OCI-LY7 (cell line): ENCODE data around the gene INTS2. TPM values are rescaled to one million over a fixed set of nuclear protein-coding genes. Genes with fewer than 3 reads are reported as not detected.

Experiments used
- BruUV-seq: library from RNA; stranded (reverse); fragments of 400-500 nt; replicated peaks from 2 replicates; lab custom pipeline; 2021; lab: Mats Ljungman, UMichigan
- CTCF ChIA-PET: fragments of 300-600 bp; sonication (Branson Sonifier 250); formaldehyde crosslinking; loops from one replicate; lab custom pipeline; 2022; ENCODE audit warnings: antibody characterized with exemption; ENCODE audit not compliant: unreplicated experiment; lab: Charles Lee
- POLR2A ChIA-PET: fragments of 300-600 bp; sonication (Branson Sonifier 250); formaldehyde crosslinking; loops from one replicate; lab custom pipeline; 2022; ENCODE audit warnings: antibody characterized with exemption; lab: Charles Lee
- DNase-seq: peaks from one replicate; pipeline ENCODE4 v3.0.0-alpha.2; 2015; ENCODE audit warnings: low spot score
- H2AFZ ChIP-seq: fragments of 200-600 bp; sonication (generic), shearing (Covaris generic); 2 replicates; pipeline ENCODE4 v1.6.1; 2014; ENCODE audit warnings: mild to moderate bottlenecking, antibody characterized with exemption, low read length, moderate library complexity
- H3K27ac ChIP-seq: fragments of 200-600 bp; sonication (generic); 2 replicates; pipeline ENCODE4 v1.5.1; 2014; ENCODE audit warnings: mixed run types, low read depth, mild to moderate bottlenecking, moderate library complexity, low read length, inconsistent platforms; ENCODE audit not compliant: poor library complexity, severe bottlenecking
- H3K36me3 ChIP-seq: fragments of 200-600 bp; sonication (generic); 2 replicates; pipeline ENCODE4 v1.6.1; 2014; ENCODE audit warnings: mild to moderate bottlenecking, antibody characterized with exemption, low read length, moderate library complexity, mixed read lengths; ENCODE audit not compliant: insufficient read depth
- H3K4me1 ChIP-seq: fragments of 200-600 bp; sonication (generic); 2 replicates; pipeline ENCODE4 v1.5.1; 2014; ENCODE audit warnings: mild to moderate bottlenecking, low read length; ENCODE audit not compliant: insufficient read depth, poor library complexity, severe bottlenecking
- H3K4me2 ChIP-seq: fragments of 200-600 bp; sonication (generic); 2 replicates; pipeline ENCODE4 v1.6.1; 2014; ENCODE audit warnings: mild to moderate bottlenecking, low read length
- H3K4me3 ChIP-seq: fragments of 200-600 bp; sonication (generic); 2 replicates; pipeline ENCODE4 v1.5.1; 2014; ENCODE audit warnings: mild to moderate bottlenecking, low read depth, low read length; ENCODE audit not compliant: poor library complexity, severe bottlenecking
- H3K79me2 ChIP-seq: fragments of 200-600 bp; sonication (generic); 2 replicates; pipeline ENCODE4 v1.6.1; 2016; ENCODE audit warnings: low read depth, mild to moderate bottlenecking, low read length, moderate library complexity, mixed read lengths; ENCODE audit not compliant: insufficient read depth
- H3K9me2 ChIP-seq: fragments of 200-600 bp; sonication (generic); 2 replicates; pipeline ENCODE4 v1.6.1; 2016; ENCODE audit warnings: mild to moderate bottlenecking, low read length, mixed read lengths; ENCODE audit not compliant: insufficient read depth
- H3K9me3 ChIP-seq: fragments of 200-600 bp; sonication (generic); 2 replicates; pipeline ENCODE4 v1.6.1; 2014; ENCODE audit warnings: mild to moderate bottlenecking, mixed run types, low read length, mixed read lengths
- H4K20me1 ChIP-seq: fragments of 200-600 bp; sonication (generic); 2 replicates; pipeline ENCODE4 v1.6.1; 2014; ENCODE audit warnings: mild to moderate bottlenecking, antibody characterized with exemption, low read length, moderate library complexity, mixed read lengths; ENCODE audit not compliant: insufficient read depth
- EZH2phosphoT487 ChIP-seq: fragments of 200-600 bp; sonication (generic); IDR thresholded peaks from 2 replicates; pipeline ENCODE4 v1.6.1; 2018; ENCODE audit warnings: low read depth, borderline replicate concordance, mild to moderate bottlenecking, mixed run types, antibody characterized with exemption, low read length, moderate library complexity, mixed read lengths
- intact Hi-C: fragments of 100-400 bp; cut with micrococcal nuclease; formaldehyde crosslinking; loops from one replicate; pipeline ENCODE4 v1.10.0; 2022; ENCODE audit not compliant: unreplicated experiment
- total RNA-seq, 2 experiments: library from RNA; depleted of rRNA in 1 of 2; stranded (reverse); fragments of >200 nt in 1 of 2; shearing (Covaris generic) in 1 of 2; gene quantifications; 2 replicates each; pipeline ENCODE4 v1.2.3, GENCODE V29; 2014 to 2022
- TF ChIP-seq, protein P1 (sequence below): fragments of 200-600 bp; sonication (generic); conservative IDR thresholded peaks from 2 replicates; pipeline ENCODE4 v1.5.1; 2014; ENCODE audit warnings: mild to moderate bottlenecking, antibody characterized with exemption, low read length, moderate library complexity, mixed read lengths

The INTS2 gene
- total RNA-seq, 2 experiments from 2014 or later, result 15.8 to 27.9 TPM

DNA sequence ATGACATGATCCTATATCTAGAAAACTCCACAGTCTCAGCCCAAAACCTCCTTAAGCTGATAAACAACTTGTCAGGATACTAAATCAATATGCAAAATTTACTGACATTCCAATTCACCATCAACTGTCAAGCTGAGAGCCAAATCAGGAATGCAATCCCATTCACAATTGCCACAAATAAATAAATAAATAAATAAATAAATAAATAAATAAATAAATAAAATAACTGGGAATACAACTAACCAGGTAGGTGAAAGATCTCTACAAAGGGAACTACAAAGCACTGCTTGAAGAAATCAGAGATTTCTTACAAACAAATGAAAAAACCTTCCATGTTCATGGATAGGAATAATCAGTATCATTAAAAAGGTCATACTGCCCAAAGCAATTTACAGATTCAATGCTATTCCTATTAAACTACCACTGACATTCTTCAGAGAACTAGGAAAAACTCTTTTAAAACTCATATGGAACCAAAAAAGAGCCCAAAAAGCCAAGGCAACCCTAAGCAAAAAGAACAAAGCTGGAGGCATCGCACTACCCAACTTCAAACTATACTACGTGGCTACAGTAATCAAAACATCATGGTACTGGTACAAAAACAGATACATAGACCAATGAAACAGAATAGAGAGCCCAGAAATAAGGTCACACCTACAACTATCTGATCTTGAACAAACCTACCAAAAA lies 102.2 kb downstream of the INTS2 start:
- Histone ChIP-seq H3K4me1 (no peaks in the 10 kb centered on the region), H4K20me1 (no peaks in the 10 kb centered on the region), H3K79me2 (peaks cover 4% of the 10 kb centered on the region; the same call in 1 of the 2 replicates), H3K4me3 (no peak overlapping the region), H3K9me2 (no peaks in the 10 kb centered on the region), H3K27ac (no peak overlapping the region), H2AFZ (no peak overlapping the region), H3K36me3 (peaks cover 89% of the 10 kb centered on the region), H3K4me2 (no peak overlapping the region), H3K9me3 (peaks cover 30% of the 10 kb centered on the region)
- intact Hi-C loops, result no loop called here
- DNase-seq, result no peak
- ChIA-PET POLR2A (no interaction called here), CTCF (no interaction called here)
- BruUV-seq, result no TSS peak
- no peak for TF ChIP-seq EZH2phosphoT487
- TF ChIP-seq, protein P1, sequence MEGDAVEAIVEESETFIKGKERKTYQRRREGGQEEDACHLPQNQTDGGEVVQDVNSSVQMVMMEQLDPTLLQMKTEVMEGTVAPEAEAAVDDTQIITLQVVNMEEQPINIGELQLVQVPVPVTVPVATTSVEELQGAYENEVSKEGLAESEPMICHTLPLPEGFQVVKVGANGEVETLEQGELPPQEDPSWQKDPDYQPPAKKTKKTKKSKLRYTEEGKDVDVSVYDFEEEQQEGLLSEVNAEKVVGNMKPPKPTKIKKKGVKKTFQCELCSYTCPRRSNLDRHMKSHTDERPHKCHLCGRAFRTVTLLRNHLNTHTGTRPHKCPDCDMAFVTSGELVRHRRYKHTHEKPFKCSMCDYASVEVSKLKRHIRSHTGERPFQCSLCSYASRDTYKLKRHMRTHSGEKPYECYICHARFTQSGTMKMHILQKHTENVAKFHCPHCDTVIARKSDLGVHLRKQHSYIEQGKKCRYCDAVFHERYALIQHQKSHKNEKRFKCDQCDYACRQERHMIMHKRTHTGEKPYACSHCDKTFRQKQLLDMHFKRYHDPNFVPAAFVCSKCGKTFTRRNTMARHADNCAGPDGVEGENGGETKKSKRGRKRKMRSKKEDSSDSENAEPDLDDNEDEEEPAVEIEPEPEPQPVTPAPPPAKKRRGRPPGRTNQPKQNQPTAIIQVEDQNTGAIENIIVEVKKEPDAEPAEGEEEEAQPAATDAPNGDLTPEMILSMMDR, result no peak

DNA sequence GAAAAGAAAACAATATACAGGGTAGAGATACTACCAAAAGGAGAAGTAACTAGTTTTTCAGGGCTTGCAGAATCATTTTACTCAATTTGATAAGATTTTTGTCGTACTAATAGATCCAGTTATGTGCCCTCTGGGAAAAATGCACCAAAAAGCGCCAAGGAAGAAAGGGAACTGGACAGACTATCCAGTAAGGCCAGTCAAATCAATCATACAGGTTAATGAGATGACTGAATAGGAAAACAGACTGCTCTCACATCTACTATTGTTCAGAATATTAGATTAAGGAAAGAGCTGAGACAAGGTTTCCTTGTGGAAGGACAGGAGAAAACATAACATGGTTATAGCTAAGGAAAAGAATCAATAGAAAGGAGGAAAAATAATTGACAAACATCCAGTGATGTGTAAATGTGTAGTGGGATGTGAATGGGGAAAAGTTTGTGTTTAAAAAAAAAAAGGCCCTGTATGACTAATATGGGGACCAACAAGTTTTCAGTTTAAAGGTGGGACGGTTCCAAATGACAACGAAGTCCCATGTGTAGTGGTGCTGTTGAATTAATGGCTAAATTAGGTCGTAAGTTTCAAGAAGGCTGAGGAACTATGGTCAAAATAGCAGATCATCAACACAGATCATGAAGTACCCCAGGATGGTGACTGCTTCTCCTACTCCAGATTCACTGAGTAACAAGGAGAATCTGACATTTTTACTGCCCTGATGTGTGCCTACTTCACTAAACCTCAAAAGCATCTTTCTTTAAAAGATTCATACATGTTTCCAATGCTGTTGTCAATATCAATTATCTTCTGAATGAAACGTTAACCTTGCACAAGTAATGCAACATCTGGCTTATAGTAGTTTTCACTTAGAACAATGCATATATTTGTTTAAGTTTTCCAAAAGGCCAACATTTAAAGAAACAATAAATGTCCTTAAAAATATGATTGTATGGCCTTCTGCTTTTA lies 105.2 kb downstream of the INTS2 start:
- BruUV-seq, result no TSS peak
- POLR2A ChIA-PET, result interaction anchor here (0.6 kb wide), 2 partner anchors 17 to 185 kb away, joined by 3 read pairs; no protein-coding TSS in a partner anchor

More for the DNA sequence above, 105.2 kb downstream of the INTS2 start:
- Histone ChIP-seq H3K4me3 (no peak overlapping the region), H3K79me2 (peaks cover 4% of the 10 kb centered on the region; the same call in 1 of the 2 replicates), H3K9me2 (no peaks in the 10 kb centered on the region), H3K4me1 (no peaks in the 10 kb centered on the region), H3K36me3 (peaks cover 90% of the 10 kb centered on the region), H2AFZ (no peak overlapping the region), H3K9me3 (peaks cover 23% of the 10 kb centered on the region), H3K4me2 (no peak overlapping the region), H3K27ac (no peak overlapping the region), H4K20me1 (no peaks in the 10 kb centered on the region)
- CTCF ChIA-PET, result interaction anchor here (0.6 kb wide), 1 partner anchor 41 kb away, joined by 4 read pairs; the partner anchor contains the start of gene BRIP1
- intact Hi-C loops, result no loop called here
- DNase-seq, result no peak
- TF ChIP-seq EZH2phosphoT487, result no peak
- TF ChIP-seq, protein P1, result no peak
